DOHH2 (cell line): Measurements from ENCODE around the gene MID1.

Experiments used
- CTCF ChIP-seq: fragments of 200-600 bp; sonication (generic); IDR thresholded peaks from one replicate; pipeline ENCODE4 v1.5.1; 2014; ENCODE audit warnings: antibody characterized with exemption, mild to moderate bottlenecking, low read depth, low read length; ENCODE audit not compliant: poor library complexity, severe bottlenecking
- EZH2phosphoT487 ChIP-seq: fragments of 200-600 bp; sonication (generic); IDR thresholded peaks from 2 replicates; pipeline ENCODE4 v1.6.1; 2017; ENCODE audit warnings: borderline replicate concordance, mild to moderate bottlenecking, antibody characterized with exemption, low read length, moderate library complexity, mixed read lengths

GRCh38 chrX:10666102-10666501 lies 45.7 kb upstream of the MID1 start:
- no peak for TF ChIP-seq CTCF
- no peak for TF ChIP-seq EZH2phosphoT487
